Neural crest cell (in vitro differentiated cells): ENCODE measurements around the gene C9orf50. TPM values are rescaled to one million over a fixed set of nuclear protein-coding genes. Genes with fewer than 3 reads are reported as not detected.

Source experiments
- DNase-seq: peaks from one replicate; pipeline ENCODE4 v3.0.0; 2021; ENCODE audit warnings: low read depth, mixed read lengths, low spot score
- H3K27ac Mint-ChIP-seq: one replicate; pipeline ENCODE4 v1.8.0; 2021; ENCODE audit warnings: mild to moderate bottlenecking, mixed read lengths; ENCODE audit not compliant: unreplicated experiment
- H3K27me3 Mint-ChIP-seq: 2 replicates; pipeline ENCODE4 v1.8.0; 2021; ENCODE audit warnings: low read depth, mild to moderate bottlenecking, mixed read lengths
- H3K36me3 Mint-ChIP-seq: 2 replicates; pipeline ENCODE4 v1.8.0; 2021; ENCODE audit warnings: low read depth, mild to moderate bottlenecking, mixed read lengths
- H3K4me1 Mint-ChIP-seq: 2 replicates; pipeline ENCODE4 v1.8.0; 2021; ENCODE audit warnings: mixed read lengths
- H3K4me3 Mint-ChIP-seq: one replicate; pipeline ENCODE4 v1.8.0; 2021; ENCODE audit warnings: mild to moderate bottlenecking, mixed read lengths
- H3K9me3 Mint-ChIP-seq: 2 replicates; pipeline ENCODE4 v1.8.0; 2021; ENCODE audit warnings: mixed read lengths
- total RNA-seq: library from RNA; stranded (reverse); gene quantifications from 2 replicates; pipeline ENCODE4 v1.2.1, GENCODE V29; 2021
- TF ChIP-seq, protein P1 (sequence below): fragments of 200-600 bp; sonication (generic); conservative IDR thresholded peaks from 2 replicates; pipeline ENCODE4 v1.5.0; 2021; ENCODE audit warnings: antibody characterized with exemption, mild to moderate bottlenecking

C9orf50 gene
- total RNA-seq, 1 donor from 2014 or later = 0.26 TPM

DNA sequence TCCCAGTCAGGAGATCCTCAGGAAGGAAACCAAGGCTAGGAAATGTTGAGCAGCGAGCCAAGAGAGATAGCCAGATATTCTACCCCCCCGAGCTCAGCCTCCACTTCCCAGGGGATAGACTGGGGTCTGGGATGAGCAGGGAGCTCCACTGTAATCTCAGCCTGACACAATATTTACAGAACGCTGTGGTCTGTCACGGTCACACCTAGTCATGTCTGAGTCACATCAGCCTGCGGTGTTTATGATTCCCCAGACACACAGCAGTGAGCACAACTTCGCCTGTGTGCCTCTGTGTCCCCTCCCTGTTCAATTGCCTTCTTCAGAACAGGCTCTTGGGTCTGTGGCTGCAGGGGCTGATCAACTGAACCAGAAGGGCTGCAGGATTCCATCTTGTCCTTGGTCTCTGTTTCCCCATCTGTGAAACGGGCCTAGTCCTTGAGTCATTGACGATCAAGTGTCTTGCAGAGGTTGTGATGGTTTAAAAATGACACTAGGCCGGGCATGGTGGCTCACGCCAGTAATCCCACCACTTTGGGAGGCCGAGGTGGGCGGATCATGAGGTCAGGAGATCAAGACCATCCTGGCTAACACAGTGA is 36.0 kb upstream of the C9orf50 start:
- Mint-ChIP-seq H3K36me3 (no peaks in the 10 kb centered on the region), H3K27ac (no peak overlapping the region)

GRCh38 chr9:129655696-129656095 is 34.8 kb upstream of the C9orf50 start:
- Mint-ChIP-seq H3K27me3 (peaks cover under 1% of the 10 kb centered on the region), H3K4me1 (peaks cover 11% of the 10 kb centered on the region), H3K36me3 (no peaks in the 10 kb centered on the region), H3K9me3 (no peaks in the 10 kb centered on the region), H3K4me3 (no peak overlapping the region), H3K27ac (no peak overlapping the region)
- no peak for DNase-seq
- TF ChIP-seq, protein P1, sequence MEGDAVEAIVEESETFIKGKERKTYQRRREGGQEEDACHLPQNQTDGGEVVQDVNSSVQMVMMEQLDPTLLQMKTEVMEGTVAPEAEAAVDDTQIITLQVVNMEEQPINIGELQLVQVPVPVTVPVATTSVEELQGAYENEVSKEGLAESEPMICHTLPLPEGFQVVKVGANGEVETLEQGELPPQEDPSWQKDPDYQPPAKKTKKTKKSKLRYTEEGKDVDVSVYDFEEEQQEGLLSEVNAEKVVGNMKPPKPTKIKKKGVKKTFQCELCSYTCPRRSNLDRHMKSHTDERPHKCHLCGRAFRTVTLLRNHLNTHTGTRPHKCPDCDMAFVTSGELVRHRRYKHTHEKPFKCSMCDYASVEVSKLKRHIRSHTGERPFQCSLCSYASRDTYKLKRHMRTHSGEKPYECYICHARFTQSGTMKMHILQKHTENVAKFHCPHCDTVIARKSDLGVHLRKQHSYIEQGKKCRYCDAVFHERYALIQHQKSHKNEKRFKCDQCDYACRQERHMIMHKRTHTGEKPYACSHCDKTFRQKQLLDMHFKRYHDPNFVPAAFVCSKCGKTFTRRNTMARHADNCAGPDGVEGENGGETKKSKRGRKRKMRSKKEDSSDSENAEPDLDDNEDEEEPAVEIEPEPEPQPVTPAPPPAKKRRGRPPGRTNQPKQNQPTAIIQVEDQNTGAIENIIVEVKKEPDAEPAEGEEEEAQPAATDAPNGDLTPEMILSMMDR = no peak

More for the DNA sequence above, 36.0 kb upstream of the C9orf50 start:
- peaks cover 11% of the 10 kb centered on the region for H3K4me1 Mint-ChIP-seq
- H3K9me3 Mint-ChIP-seq = no peaks in the 10 kb centered on the region
- TF ChIP-seq, protein P1 = no peak
- no peak for DNase-seq
- peaks cover 9% of the 10 kb centered on the region for H3K27me3 Mint-ChIP-seq
- H3K4me3 Mint-ChIP-seq = no peak overlapping the region

DNA sequence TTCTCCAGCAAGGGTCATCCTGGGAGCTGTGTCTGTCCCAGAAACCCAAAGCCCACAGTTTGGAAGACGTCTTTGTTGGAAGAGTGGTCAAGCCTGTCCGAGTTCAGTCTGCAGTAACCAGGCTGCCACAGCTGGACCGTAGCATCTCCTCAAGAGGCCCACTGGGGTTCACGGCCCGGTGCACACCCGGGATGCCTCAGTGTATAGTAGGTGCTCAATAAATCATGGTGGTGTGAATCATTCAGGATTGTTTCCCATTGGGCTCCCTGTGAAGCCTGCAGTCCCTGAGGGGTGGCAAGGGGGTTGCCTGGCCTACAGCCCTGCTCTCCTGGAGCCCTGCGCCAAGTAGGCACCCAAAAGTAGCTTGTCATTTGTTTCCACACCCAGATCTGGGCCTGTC is 34.3 kb upstream of the C9orf50 start:
- H3K4me3 Mint-ChIP-seq = no peak overlapping the region
- H3K36me3 Mint-ChIP-seq = no peaks in the 10 kb centered on the region
- no peaks in the 10 kb centered on the region for H3K9me3 Mint-ChIP-seq
- DNase-seq = no peak
- no peaks in the 10 kb centered on the region for H3K27me3 Mint-ChIP-seq
- peaks cover 11% of the 10 kb centered on the region for H3K4me1 Mint-ChIP-seq
- peak overlapping the region; percentile 50 for H3K27ac Mint-ChIP-seq
- TF ChIP-seq, protein P1 = no peak

DNA sequence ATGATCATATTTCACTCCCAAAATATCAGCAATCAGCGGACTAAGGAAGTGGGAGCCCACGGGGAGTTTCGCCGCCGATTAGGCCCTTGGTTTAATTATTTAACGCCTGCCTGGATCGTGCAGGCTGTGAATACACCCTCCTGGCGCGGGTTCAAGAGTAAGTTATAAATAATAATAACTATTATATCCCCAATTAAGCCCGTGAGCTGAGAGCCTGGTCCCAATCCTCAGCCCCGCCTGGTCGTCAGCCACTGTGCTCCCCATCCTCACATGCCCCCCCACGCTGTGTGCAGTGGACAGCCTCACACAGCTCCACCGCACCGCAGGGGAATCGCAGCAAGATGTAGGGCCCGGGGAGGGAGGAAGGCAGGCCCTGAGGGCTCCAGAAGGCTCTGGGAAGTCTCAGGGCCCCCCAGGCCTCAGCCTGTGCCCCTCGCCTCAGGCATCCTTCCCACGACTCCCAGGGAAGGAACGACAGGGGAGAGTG is 33.7 kb upstream of the C9orf50 start:
- H3K4me3 Mint-ChIP-seq = no peak overlapping the region
- peaks cover 11% of the 10 kb centered on the region for H3K4me1 Mint-ChIP-seq
- H3K27me3 Mint-ChIP-seq = no peaks in the 10 kb centered on the region
- TF ChIP-seq, protein P1 = no peak
- H3K27ac Mint-ChIP-seq = peak overlapping the region; percentile 50
- H3K36me3 Mint-ChIP-seq = no peaks in the 10 kb centered on the region
- H3K9me3 Mint-ChIP-seq = no peaks in the 10 kb centered on the region
- DNase-seq = no peak

- TF ChIP-seq, protein P1 = no peak
- Mint-ChIP-seq H3K4me1 (peaks cover 11% of the 10 kb centered on the region), H3K4me3 (no peak overlapping the region), H3K36me3 (no peaks in the 10 kb centered on the region), H3K27me3 (no peaks in the 10 kb centered on the region), H3K9me3 (no peaks in the 10 kb centered on the region), H3K27ac (peak overlapping the region; percentile 50)
- no peak for DNase-seq
These were observed 33.1 kb upstream of the C9orf50 start for GRCh38 chr9:129653823-129654553.
